Measurements from ENCODE around the gene PARD3. TPM values are rescaled to one million over a fixed set of nuclear protein-coding genes. Genes with fewer than 3 reads are reported as not detected.

PARD3 gene
- total RNA-seq, 1 donor from 2014 or later = 26.0 TPM

GRCh38 chr10:34256216-34256615, 558.9 kb downstream of the PARD3 start:
- Mint-ChIP-seq H3K9me3 (ENCODE audit: low read depth) (peaks cover 4% of the 10 kb centered on the region), H3K27ac (ENCODE audit: unreplicated experiment) (no peak overlapping the region), H3K4me3 (ENCODE audit: unreplicated experiment) (no peak overlapping the region), H3K27me3 (ENCODE audit: low read depth) (no peaks in the 10 kb centered on the region), H3K4me1 (ENCODE audit: low read depth) (peaks cover 9% of the 10 kb centered on the region), H3K36me3 (ENCODE audit: low read depth) (peaks cover 4% of the 10 kb centered on the region)
- TF ChIP-seq, protein P1, sequence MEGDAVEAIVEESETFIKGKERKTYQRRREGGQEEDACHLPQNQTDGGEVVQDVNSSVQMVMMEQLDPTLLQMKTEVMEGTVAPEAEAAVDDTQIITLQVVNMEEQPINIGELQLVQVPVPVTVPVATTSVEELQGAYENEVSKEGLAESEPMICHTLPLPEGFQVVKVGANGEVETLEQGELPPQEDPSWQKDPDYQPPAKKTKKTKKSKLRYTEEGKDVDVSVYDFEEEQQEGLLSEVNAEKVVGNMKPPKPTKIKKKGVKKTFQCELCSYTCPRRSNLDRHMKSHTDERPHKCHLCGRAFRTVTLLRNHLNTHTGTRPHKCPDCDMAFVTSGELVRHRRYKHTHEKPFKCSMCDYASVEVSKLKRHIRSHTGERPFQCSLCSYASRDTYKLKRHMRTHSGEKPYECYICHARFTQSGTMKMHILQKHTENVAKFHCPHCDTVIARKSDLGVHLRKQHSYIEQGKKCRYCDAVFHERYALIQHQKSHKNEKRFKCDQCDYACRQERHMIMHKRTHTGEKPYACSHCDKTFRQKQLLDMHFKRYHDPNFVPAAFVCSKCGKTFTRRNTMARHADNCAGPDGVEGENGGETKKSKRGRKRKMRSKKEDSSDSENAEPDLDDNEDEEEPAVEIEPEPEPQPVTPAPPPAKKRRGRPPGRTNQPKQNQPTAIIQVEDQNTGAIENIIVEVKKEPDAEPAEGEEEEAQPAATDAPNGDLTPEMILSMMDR (IDR thresholded peaks at IDR 0.05) = no peak
- DNase-seq (ENCODE audit: low spot score) = no peak

- DNase-seq (ENCODE audit: low spot score) = no peak
- H3K36me3 Mint-ChIP-seq (ENCODE audit: low read depth) = peaks cover 2% of the 10 kb centered on the region
- TF ChIP-seq, protein P1 (IDR thresholded peaks at IDR 0.05) = no peak
- H3K9me3 Mint-ChIP-seq (ENCODE audit: low read depth) = peaks cover 4% of the 10 kb centered on the region
- peaks cover 9% of the 10 kb centered on the region for H3K4me1 Mint-ChIP-seq (ENCODE audit: low read depth)
- no peak overlapping the region for H3K27ac Mint-ChIP-seq (ENCODE audit: unreplicated experiment)
- no peaks in the 10 kb centered on the region for H3K27me3 Mint-ChIP-seq (ENCODE audit: low read depth)
- no peak overlapping the region for H3K4me3 Mint-ChIP-seq (ENCODE audit: unreplicated experiment)
Observed at GRCh38 chr10:34255035-34255434, 560.1 kb downstream of the PARD3 start.

- H3K27ac Mint-ChIP-seq (ENCODE audit: unreplicated experiment) = no peak overlapping the region
- H3K4me3 Mint-ChIP-seq (ENCODE audit: unreplicated experiment) = no peak overlapping the region
- H3K4me1 Mint-ChIP-seq (ENCODE audit: low read depth) = peaks cover 9% of the 10 kb centered on the region
- no peaks in the 10 kb centered on the region for H3K27me3 Mint-ChIP-seq (ENCODE audit: low read depth)
- DNase-seq (ENCODE audit: low spot score) = no peak
- H3K9me3 Mint-ChIP-seq (ENCODE audit: low read depth) = peaks cover 4% of the 10 kb centered on the region
- H3K36me3 Mint-ChIP-seq (ENCODE audit: low read depth) = peaks cover 2% of the 10 kb centered on the region
- TF ChIP-seq, protein P1 (IDR thresholded peaks at IDR 0.05) = no peak
Observed at GRCh38 chr10:34254596-34254995, 560.5 kb downstream of the PARD3 start.

- TF ChIP-seq, protein P1 (IDR thresholded peaks at IDR 0.05) = no peak
- Mint-ChIP-seq H3K27ac (ENCODE audit: unreplicated experiment) (no peak overlapping the region), H3K9me3 (ENCODE audit: low read depth) (no peaks in the 10 kb centered on the region), H3K36me3 (ENCODE audit: low read depth) (no peaks in the 10 kb centered on the region), H3K4me3 (ENCODE audit: unreplicated experiment) (no peak overlapping the region), H3K4me1 (ENCODE audit: low read depth) (peaks cover 9% of the 10 kb centered on the region), H3K27me3 (ENCODE audit: low read depth) (no peaks in the 10 kb centered on the region)
- DNase-seq (ENCODE audit: low spot score) = no peak
Observed at GRCh38 chr10:34252111-34252510, 563.0 kb downstream of the PARD3 start.

DNA sequence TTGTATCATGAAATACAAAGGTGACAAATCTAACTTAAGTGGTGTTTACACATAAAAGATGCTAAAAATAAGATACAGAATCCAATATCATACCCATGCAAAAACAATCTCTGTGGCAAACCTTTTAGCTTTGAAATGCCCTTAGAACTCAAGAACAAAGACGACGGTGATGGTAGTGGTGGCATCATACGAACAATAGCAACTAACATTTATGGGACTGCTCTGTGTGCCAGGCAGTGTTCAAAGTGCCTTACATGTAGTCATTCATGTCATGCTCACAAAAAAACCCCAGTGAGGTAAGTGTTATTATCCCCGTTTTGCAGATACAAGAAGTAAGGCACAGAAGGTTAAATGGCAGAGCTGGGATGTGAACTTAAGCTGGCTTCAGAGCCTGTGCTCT, 563.9 kb downstream of the PARD3 start:
- Mint-ChIP-seq H3K36me3 (ENCODE audit: low read depth) (no peaks in the 10 kb centered on the region), H3K27me3 (ENCODE audit: low read depth) (no peaks in the 10 kb centered on the region), H3K4me3 (ENCODE audit: unreplicated experiment) (no peak overlapping the region), H3K4me1 (ENCODE audit: low read depth) (peaks cover 9% of the 10 kb centered on the region), H3K27ac (ENCODE audit: unreplicated experiment) (no peak overlapping the region), H3K9me3 (ENCODE audit: low read depth) (no peaks in the 10 kb centered on the region)
- DNase-seq (ENCODE audit: low spot score) = no peak
- TF ChIP-seq, protein P1 (IDR thresholded peaks at IDR 0.05) = no peak

All from chondrocyte (in vitro differentiated cells).